HG02852 (cell line): ENCODE data around the gene RSRP1.
"Not testable (repeated sequence)": the region's sequence is repeated elsewhere in the genome, so short reads cannot be mapped to it uniquely, and the experiment has no call there.

Experiments used
- ATAC-seq: cut with Tn5 transposase; IDR thresholded peaks from one replicate; pipeline ENCODE4 v1.9.1; 2021; ENCODE audit warnings: mild to moderate bottlenecking, moderate library complexity; ENCODE audit not compliant: unreplicated experiment

Gene RSRP1

DNA sequence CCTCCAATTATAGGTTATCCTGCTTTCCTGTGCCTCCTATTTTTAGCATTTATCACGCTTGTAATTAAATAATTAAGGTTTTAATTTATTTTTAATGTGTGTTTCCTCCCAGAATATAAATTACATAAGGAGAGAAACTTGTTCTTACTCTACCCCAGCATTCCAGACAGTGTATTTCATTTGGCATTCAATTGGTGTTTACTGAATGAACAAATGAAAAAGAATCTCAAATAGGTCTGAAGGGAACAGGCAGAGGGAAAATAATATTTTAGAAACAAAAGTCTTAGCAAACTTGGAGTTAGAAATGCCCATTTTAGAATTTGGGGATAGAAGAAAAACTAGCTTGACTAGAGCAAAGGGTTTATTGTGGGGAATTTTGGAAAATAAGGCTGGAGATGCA is 9.9 kb upstream of the RSRP1 start:
- no peak for ATAC-seq

DNA sequence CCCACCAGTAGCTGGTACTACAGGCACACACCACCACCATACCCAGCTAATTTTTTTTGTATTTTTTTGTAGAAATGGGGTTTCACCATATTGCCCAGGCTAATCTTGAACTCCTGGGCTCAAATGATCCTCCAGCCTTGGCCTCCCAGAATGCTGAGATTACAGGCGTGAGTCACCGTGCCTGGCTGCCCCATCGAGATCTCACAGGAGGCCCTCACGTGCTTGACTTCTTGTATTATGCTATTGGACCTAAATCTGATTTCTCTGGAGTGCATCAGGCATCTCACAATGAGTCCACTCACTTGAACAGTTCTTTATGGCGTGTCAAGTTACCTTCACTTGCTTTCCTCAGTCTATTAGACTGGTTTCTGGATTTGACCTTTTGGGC is 9.3 kb upstream of the RSRP1 start:
- no peak for ATAC-seq

DNA sequence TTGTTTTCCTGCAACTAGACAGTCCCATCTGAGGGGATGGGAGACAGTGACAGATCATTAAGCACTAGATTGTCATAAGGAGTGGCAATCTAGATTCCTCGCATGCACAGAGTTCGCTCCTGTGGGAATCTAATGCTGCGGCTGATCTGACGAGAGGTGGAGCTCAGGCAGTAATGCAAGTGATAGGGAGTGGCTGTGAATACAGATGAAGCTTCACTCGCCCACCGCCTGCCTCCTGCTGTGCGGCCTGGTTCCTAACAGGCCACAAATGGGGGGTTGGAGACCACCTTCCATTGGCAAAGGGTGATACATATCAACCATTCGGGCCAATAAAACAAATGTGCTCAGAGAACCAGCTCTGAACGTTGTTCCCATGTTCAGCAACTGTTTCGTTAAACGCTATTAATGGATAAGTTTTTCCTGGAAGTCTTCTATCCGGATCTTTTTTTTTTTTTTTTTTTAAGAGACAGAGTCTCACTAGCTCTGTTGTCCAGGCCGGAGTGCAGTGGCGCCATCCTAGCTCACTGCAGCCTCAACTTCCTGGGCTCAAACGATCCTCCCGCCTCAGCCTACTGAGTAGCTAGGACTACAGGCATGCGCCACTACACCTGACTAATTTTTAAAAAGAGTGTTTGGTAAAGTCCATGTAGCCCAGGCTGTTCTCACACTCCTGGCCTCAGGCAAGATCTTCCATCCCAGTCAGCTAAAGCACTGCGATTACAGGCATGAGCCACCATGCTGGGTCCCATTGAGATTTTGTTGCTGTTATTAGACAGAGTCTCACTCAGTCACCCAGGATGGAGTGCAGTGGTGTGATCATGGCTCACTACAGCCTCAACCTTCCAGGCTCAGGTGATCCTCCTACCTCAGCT is 8.7 kb upstream of the RSRP1 start:
- no peak for ATAC-seq

DNA sequence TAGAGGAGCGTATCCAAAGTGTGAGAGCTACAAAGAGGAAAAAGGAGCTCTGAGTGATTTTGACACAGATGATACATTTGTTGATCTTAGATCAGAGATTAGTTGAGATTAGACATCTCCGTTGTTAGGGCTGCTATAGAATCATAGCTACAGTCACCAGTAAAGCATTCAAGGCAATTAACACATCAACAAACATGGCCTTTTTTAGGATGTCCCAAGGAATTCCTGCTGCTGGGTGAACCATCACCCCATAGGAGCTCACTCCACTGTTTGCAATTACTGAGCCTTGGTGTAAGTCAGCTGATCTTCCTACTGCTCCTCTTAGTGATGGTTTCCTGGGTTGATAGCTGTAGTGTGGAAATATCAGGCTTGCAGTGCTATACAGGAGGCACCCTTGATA is 6.7 kb upstream of the RSRP1 start:
- ATAC-seq = no peak

DNA sequence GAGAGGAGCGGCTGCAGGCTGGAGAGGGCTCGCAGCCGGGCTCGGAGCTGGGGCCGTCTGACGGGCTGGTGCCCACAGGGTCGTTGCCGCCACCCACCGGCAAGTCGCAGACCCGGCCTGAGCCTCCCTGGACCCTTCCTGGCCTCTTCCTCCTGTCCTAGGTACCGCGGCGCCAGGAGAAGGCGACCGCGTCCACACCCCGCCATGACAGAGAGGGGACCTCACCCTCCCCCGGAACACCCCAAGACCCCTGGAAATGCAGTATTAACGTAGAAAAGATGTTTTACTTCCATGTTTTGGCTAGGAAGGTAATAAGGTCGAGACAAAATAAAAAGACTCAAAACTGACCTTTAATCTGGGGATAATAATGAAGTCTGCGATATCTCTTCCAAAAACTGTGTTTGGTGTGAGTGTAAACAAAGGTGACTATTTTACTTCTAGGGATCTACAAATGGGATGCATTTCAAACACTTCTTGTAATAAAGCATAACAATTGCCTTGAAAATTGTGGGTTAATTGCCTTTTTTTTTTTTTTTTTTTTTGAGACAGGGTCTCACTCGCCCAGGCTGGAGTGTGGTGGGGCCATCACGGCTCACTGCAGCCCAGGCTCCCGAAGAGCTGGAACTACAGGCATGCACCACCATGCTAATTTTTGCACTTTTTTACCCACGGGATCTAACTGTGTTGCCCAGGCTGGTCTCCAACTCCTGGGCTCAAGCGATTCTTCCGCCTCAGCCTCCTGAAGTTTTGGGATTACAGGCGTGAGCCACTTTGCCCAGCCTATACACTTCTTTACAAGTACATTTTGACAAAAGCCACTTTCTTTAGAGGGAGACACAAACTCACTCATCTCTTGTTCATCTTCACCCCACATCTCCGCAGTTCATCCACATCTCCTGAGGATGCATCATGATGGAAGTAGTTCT is 838 bp upstream of the RSRP1 start:
- ATAC-seq = no peak

DNA sequence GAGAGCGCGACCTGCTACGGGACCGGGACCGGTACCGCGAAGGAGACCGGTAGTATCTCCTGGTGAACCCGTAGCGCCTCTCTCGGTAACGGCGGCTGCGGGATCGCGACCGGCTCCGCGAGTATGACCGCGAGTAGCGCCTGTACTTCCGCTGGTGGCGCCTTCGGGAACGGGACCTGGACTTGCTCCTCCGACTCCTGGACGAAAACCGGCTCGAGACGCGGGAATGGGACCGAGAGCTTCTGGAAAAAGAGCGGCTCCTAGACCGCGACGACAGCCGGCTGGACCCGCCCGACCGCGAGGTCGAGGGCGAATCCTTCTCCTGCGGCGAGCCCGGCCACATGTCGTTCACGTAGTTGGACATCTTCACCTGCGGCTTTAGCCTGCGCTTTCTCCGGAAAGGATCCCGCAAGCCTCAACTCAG is 642 bp downstream of the RSRP1 start:
- peak; percentile 8 for ATAC-seq

DNA sequence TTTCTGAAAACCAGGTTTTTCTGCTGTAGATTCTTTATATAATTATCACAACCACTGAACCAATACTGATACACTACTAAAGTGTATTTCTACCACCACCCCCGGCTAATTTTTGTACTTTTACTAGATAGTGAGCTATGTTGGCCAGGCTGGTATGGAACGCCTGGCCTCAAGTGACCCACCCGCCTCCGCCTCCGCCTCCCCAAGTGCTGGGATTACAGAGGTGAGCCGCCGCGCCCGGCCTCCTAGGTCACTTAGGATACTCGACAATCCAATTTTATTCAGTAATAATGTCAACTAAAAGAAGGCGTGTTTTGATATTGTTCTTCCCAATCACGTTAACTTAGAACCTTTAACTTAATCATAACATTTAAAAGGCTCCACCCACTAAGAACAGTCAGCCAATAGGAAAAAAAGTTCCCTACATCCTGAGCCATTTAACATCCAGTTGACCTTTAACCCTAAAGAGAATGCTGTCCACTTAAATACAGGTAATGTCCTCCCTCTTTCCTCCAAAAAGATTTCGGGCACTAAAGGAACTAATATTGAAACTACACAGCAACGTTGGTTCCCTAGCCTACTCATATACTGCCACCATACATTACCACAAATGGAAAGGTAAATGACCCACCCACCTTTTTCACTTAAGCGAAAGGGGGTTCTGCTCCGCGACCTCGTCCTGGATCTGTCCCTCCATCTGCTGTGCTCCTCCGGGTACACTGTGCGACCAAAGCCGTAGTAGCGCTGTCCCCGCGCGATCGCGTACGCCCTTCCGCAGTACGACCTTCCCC is 1.2 kb downstream of the RSRP1 start:
- ATAC-seq = no peak

DNA sequence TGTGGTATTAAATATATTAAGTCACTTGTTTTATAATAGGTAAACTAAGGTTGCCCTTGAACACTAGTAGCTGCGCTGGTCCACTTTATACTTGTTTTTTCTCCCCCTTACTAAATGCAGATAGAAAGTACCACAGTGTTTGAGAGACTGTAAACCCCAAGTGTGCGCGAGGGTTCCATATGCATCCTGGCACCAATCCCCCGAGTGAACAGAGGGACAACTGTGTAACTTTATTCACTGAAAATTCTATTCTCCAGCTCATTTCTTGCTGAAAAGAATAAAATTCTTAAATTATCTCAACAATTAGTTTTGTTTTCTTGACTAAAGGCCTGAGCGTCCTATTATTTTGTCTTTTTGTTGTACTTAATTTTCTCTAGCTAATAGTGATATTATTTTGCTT is 1.9 kb downstream of the RSRP1 start:
- no peak for ATAC-seq

DNA sequence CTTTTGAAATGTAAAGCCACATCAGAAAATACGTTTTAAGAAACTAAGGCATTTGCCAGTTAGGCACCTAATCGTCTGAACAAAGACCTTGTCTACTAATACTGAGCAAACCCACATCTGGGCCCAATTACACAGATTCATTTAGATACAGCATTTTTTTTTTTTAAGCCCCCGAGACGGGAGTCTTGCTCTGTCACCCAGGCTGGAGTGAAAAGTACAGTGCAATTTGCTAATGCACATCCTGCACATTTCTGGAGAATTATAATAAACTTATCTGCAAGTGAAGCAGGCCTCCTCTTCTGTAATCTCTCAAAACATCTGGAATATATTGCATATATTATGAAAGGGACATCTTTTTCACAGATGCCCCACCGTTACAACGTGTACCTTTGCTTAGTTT is 3.3 kb downstream of the RSRP1 start:
- ATAC-seq = no peak

DNA sequence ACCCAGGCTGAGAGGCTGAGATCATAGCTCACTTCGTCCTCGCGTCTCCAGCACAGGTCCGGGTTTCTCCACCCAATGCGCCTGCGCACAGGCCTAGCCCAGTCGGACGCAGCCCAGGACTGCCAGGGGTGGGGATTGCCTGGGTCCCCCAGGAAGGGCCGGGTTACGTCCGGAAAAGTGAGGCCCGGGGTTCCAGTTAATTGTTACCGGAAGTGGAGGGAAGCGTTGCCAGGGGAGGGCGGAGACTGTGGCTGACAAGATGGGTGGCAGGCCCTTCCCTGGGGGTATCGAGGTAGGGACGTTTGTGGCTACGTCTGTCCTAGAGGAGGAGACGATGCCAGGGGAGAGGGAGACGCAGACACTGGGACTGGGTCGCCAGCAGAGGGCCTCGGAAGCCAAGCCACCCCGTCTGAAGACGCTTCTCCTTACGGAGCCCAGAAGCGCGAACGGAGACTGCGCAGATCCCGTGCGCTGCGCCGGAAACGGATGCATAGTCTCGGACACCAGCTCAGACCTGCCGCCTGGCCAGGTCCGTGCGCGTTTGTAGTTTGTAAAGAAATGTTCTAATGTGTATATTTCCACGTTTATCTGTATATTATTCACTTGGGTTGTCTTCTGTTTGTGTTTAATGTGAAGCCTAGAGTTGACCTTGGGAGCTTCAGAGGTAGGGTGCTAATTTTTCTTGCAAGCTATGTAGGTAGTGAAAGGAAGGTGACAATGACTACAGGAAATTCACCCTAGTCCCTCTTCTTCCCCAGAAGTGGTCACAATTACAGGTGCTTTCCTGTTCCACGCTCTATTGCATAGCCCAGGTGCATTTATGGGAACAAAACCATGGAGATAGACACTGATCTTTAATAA is 7.3 kb downstream of the RSRP1 start:
- peak; percentile 67 for ATAC-seq

DNA sequence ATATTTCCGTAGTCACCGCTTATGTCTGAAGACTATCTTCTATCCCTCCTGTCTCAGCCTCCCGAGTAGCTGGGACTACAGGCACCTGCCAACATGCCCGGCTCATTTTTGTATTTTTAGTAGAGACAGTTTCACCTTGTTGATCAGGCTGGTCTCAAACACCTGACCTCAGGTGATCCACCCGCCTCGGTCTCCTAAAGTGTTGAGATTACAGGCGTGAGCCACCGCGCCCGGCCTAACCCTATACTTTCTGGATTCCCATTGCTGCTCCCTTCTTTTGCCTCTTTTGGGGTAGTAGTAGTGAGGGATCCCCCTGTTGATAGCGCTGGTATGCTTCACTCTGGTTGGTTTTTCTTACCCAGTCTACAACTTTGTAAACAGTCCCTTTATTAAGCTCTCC is 9.2 kb downstream of the RSRP1 start:
- ATAC-seq = no peak

DNA sequence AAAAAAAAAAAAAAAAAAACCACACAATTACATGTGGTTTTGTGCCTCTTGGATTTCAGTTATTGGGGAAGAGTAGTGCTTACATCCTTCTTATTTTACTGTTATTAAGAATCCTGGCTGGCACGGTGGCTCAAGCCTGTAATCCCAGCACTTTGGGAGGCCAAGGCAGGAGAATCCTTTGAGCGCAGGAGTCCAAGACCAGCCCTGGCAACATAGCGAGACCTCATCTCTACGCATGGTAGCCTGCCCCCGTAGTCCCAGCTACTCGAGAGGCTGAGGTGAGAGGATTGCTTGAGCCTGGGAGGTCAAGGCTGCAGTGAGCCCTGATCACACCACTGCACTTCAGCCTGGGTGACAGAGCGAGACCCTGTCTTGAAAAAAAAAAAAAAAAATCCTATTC is 11.0 kb downstream of the RSRP1 start:
- ATAC-seq = not testable (repeated sequence)

DNA sequence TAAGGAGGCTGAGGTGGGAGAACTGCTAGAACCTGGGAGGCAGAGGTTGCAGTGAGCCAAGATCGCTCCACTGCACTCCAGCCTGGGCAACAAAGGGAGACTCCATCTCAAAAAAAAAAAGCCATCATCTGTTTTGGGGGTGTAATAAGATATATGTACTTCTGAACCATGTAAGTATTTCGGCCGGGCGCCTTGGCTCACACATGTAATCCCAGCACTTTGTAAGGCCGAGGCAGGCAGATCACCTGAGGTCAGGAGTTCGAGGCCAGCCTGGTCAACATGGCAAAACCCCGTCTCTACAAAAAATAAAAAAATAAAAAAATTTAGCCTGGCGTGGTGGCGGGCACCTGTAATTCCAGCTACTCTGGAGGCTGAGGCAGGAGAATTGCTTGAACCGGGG is 11.8 kb downstream of the RSRP1 start:
- not testable (repeated sequence) for ATAC-seq

DNA sequence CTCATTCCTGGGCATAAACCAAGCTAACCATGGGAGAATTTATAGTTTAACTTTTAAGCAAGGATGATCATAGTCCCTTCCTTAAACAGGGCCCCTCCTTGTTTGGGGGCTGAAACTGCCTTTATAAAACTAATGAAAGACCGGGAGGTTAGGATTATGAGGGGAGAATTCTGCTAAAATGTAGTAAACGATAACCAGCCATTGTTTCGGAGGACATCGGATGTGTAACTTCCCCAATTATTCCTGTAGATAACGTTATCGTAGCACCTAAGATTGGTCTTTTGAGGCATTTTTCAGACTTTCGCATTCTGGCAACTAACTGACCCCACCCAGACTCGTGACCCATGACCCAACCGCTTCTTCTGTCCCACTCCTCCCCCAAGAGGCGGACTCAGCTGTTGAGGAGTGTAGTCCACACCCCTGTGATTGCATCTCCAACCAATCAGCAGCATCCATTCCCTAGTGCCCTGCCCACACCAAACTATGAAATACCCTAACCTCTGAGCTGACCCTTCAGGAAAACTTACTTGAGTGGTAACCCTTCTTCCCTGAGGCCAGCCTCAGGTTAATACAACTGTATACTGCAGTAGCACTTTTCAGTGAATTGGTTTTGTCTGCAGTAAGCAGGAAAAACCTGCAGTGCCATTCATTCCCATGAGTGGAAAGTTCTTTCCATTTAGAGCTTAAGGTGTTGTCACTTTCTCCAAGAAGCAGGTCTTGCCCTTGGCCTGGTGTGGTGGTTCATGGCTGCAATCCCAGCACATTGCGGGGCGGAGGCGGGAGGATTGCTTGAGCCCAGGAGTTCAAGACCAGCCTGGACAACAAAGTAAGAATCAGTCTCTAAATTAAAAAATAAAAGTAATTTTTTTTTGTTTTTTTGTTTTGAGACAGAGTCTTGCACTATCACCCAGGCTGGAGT is 14.1 kb downstream of the RSRP1 start:
- ATAC-seq = peak; percentile 48

DNA sequence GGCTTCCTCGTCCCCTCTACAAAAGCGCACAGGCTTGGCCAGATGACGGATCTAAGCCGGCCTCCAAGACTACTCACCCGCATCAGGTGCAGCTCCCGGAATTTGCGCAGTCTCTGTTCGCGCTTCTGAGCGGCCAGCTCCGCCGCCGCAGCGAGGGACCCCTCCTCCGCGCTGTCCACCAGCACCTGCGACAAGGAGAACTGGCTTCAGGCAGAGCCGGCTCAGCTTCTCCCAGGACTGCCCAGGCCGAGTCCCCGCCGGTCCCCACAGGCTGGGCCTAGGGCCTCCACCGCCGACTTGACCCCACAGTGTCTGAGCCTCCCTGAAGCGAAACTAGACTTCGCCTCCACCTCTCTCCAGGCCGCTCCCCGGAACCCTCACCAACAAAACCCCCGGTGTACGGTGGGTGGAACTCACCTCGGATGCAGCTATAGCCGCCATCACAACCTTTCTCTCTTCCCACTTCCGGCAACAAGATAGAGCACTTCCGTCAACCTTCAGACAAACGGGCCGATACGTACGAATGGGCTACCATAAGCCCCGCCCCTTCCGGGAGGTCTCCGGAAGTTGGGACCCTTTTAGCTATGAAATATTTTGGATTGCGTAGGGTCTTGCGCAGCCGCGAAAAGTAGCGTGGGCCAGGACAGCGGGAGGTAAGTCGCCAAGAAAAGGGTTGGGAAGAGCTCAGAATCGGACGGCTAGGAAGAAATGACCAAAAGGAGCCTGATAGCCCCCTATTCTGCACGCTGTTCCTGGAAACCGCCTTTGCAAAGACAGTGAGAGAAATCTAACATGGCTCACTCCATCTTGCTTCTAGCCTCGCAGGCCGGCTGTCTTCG is 15.0 kb downstream of the RSRP1 start, which contains the start of gene SYF2:
Gene SYF2 (minus strand): TSS at position 476 of the 839 bp plus-strand sequence. CDS start 35 bp downstream, at position 441.
- ATAC-seq = peak; percentile 79

DNA sequence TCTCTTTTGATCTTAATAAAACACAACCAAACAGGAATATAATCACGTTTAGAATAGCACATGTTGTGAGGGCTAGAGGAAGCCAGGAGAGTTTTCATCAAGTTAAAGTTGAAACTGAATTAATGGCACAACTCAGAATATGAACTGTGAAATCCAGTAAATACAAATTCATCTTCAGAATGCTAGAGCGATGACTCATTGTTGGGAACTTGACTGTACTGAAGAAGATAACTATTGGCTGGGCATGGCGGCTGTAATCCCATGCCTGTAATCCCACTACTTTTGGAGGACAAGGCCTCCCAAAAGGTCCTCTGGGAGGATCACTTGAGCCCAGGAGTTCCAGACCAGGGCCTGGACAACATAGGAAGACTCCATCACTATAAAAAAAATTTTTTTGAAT is 23.8 kb downstream of the RSRP1 start:
- ATAC-seq = no peak

DNA sequence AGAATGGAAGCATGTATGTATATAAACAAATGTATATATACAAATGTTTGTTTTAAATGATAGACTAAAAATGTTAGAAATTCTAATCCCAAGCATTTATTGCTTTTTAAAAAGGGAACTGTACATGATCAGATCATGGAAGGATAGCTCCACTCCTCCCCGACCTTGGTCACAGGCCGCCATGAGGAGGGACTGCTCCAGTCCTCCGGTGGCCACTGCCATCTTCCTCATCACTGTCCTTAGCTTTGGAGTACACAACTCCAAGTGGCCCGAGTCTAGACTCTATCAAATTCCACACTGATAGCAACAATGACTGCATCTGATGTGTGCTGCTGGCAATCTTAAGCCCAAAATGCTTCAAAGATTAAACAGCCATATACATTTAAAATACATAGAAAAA is 24.6 kb downstream of the RSRP1 start:
- ATAC-seq = no peak

DNA sequence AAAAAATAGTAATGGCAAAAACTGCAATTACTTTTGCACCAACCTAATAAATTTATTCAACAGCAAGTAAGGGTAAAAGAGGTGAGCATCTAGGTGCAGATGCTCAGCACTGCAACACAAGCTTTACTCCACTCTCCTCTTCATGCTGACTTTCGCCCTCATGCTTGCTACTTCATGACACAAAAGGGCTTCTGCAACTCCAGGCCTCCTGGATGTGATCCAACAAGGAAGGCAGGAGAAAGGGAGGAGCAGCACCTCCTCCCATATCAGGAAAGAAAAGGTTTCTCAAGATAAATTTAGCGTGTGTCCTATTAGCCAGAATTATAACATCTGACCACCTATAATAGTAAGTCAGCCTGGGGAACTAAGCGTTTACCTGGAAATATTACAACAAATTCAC is 26.6 kb downstream of the RSRP1 start:
- no peak for ATAC-seq
